ENCODE results near the gene COA8. TPM values are rescaled to one million over a fixed set of nuclear protein-coding genes. Genes with fewer than 3 reads are reported as not detected.

Gene COA8
- total and polyA plus RNA-seq, 7 donors: 33.9 to 67.3 (median 38.2) TPM

GRCh38 chr14:103627073-103628025 lies 64.6 kb downstream of the COA8 start:
- no peaks in the 10 kb centered on the region for H3K27me3 ChIP-seq
- 70 to 88% methylated on average over 16 of the region's 16 CpGs for whole genome bisulfite sequencing, 2 donors
- peaks cover 0 to 58% (median 52%) of the 10 kb centered on the region in 4 donors for H3K4me1 ChIP-seq
- no peak overlapping the region for H3K4me3 ChIP-seq
- no peaks in the 10 kb centered on the region for H3K36me3 ChIP-seq
- DNase-seq: no peak
- TF ChIP-seq EP300 (IDR thresholded peaks at IDR 0.05): no peak
- no peak for TF ChIP-seq POLR2A (IDR thresholded peaks at IDR 0.05)
- TF ChIP-seq POLR2AphosphoS5 (IDR thresholded peaks at IDR 0.05): no peak
- TF ChIP-seq, protein P1, sequence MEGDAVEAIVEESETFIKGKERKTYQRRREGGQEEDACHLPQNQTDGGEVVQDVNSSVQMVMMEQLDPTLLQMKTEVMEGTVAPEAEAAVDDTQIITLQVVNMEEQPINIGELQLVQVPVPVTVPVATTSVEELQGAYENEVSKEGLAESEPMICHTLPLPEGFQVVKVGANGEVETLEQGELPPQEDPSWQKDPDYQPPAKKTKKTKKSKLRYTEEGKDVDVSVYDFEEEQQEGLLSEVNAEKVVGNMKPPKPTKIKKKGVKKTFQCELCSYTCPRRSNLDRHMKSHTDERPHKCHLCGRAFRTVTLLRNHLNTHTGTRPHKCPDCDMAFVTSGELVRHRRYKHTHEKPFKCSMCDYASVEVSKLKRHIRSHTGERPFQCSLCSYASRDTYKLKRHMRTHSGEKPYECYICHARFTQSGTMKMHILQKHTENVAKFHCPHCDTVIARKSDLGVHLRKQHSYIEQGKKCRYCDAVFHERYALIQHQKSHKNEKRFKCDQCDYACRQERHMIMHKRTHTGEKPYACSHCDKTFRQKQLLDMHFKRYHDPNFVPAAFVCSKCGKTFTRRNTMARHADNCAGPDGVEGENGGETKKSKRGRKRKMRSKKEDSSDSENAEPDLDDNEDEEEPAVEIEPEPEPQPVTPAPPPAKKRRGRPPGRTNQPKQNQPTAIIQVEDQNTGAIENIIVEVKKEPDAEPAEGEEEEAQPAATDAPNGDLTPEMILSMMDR (IDR thresholded peaks at IDR 0.05): no peak
- no peaks in the 10 kb centered on the region for H3K9me3 ChIP-seq
- peak overlapping the region; percentile 97 to 100 (median 100) for H3K27ac ChIP-seq
- intact Hi-C loops (cut with DNase I): loop anchor here (2.0 kb wide), 1 partner anchor 51 kb away; no protein-coding TSS in a partner anchor

GRCh38 chr14:103628221-103628683 lies 65.5 kb downstream of the COA8 start:
- Histone ChIP-seq H3K27ac (peak overlapping the region; percentile 97 to 100 (median 100)), H3K27me3 (no peaks in the 10 kb centered on the region), H3K36me3 (peaks cover 0 to 3% (median 0%) of the 10 kb centered on the region in 4 donors), H3K4me1 (peaks cover 0 to 68% (median 57%) of the 10 kb centered on the region in 4 donors), H3K9me3 (no peaks in the 10 kb centered on the region), H3K4me3 (peak overlapping the region; percentile 78 to 96 (median 86))
- whole genome bisulfite sequencing, 2 donors: 4 to 12% methylated on average over 31 of the region's 31 CpGs
- intact Hi-C loops (cut with DNase I): loop anchor here (2.0 kb wide), 1 partner anchor 51 kb away; no protein-coding TSS in a partner anchor
- TF ChIP-seq, protein P1 (IDR thresholded peaks at IDR 0.05): no peak
- TF ChIP-seq POLR2A (IDR thresholded peaks at IDR 0.05) (peak in 1 of 2 donors; percentile 57), POLR2AphosphoS5 (IDR thresholded peaks at IDR 0.05) (peak; percentile 67 to 86 (median 82)), EP300 (IDR thresholded peaks at IDR 0.05) (no peak)
- peak; percentile 90 for DNase-seq

GRCh38 chr14:103628684-103629502 lies 66.1 kb downstream of the COA8 start, which contains the start of gene KLC1:
Gene KLC1, plus strand, starts transcription at chr14:103629211. Its CDS starts 25,354 bp downstream, at chr14:103654565.
- Histone ChIP-seq H3K4me3 (peak within 1 kb of the TSS; percentile 78 to 96 (median 86)), H3K4me1 (peaks cover 0 to 70% (median 60%) of the 10 kb centered on the region in 4 donors), H3K27ac (peak within 1 kb of the TSS; percentile 97 to 100 (median 100)), H3K27me3 (no peaks in the 10 kb centered on the region), H3K36me3 (peaks cover 0 to 3% (median 0%) of the 10 kb centered on the region in 4 donors), H3K9me3 (no peaks in the 10 kb centered on the region)
- TF ChIP-seq POLR2AphosphoS5 (IDR thresholded peaks at IDR 0.05): peak; percentile 89 to 97 (median 94)
- TF ChIP-seq POLR2A (IDR thresholded peaks at IDR 0.05): peak; percentile 70 to 74
- TF ChIP-seq EP300 (IDR thresholded peaks at IDR 0.05): peak in 1 of 4 donors; percentile 17
- TF ChIP-seq, protein P1 (IDR thresholded peaks at IDR 0.05): no peak
- WGBS, 2 donors: 0 to 1% methylated on average over 97 of the region's 97 CpGs
- intact Hi-C loops (cut with DNase I): loop anchor here (2.0 kb wide), 1 partner anchor 52 kb away; no protein-coding TSS in a partner anchor
- DNase-seq: peak; percentile 93

GRCh38 chr14:103629503-103630121 lies 66.9 kb downstream of the COA8 start:
- no peak for TF ChIP-seq POLR2AphosphoS5 (IDR thresholded peaks at IDR 0.05)
- TF ChIP-seq, protein P1 (IDR thresholded peaks at IDR 0.05): no peak
- TF ChIP-seq EP300 (IDR thresholded peaks at IDR 0.05): no peak
- no peak for TF ChIP-seq POLR2A (IDR thresholded peaks at IDR 0.05)
- H3K4me1 ChIP-seq: peaks cover 0 to 70% (median 60%) of the 10 kb centered on the region in 4 donors
- intact Hi-C loops (cut with DNase I): loop anchor here (2.0 kb wide), 1 partner anchor 53 kb away; no protein-coding TSS in a partner anchor
- peak overlapping the region; percentile 78 to 96 (median 86) for H3K4me3 ChIP-seq
- H3K27me3 ChIP-seq: no peaks in the 10 kb centered on the region
- H3K27ac ChIP-seq: peak overlapping the region; percentile 97 to 100 (median 100)
- H3K36me3 ChIP-seq: peaks cover 0 to 3% (median 0%) of the 10 kb centered on the region in 4 donors
- WGBS, 2 donors: 1% methylated on average over 71 of the region's 71 CpGs
- H3K9me3 ChIP-seq: no peaks in the 10 kb centered on the region
- peak; percentile 78 for DNase-seq

Measured in sigmoid colon (tissue), 7 donors.